Ishikawa (cell line): ENCODE results near the gene RUNX1.

Source experiments
- CEBPB ChIP-seq: IDR thresholded peaks from 2 replicates; pipeline ENCODE4 v1.6.1; 2012
- CREB1 ChIP-seq: IDR thresholded peaks from 2 replicates; pipeline ENCODE4 v1.6.1; 2012; ENCODE audit warnings: low read depth
- EGR1 ChIP-seq: IDR thresholded peaks from 2 replicates; pipeline ENCODE4 v1.6.1; 2012
- EP300 ChIP-seq: IDR thresholded peaks from 2 replicates; pipeline ENCODE4 v1.6.1; 2012; ENCODE audit warnings: borderline replicate concordance
- FOXM1 ChIP-seq: IDR thresholded peaks from 2 replicates; pipeline ENCODE4 v1.6.1; 2012; ENCODE audit warnings: low read depth, borderline replicate concordance
- MAX ChIP-seq: IDR thresholded peaks from 2 replicates; pipeline ENCODE4 v1.6.1; 2012
- NFIC ChIP-seq: IDR thresholded peaks from 2 replicates; pipeline ENCODE4 v1.6.1; 2012
- RAD21 ChIP-seq: IDR thresholded peaks from 2 replicates; pipeline ENCODE4 v1.6.1; 2012; ENCODE audit warnings: low read depth
- TAF1 ChIP-seq: IDR thresholded peaks from 2 replicates; pipeline ENCODE4 v1.6.1; 2012; ENCODE audit warnings: low read depth, mild to moderate bottlenecking
- TCF12 ChIP-seq: IDR thresholded peaks from 2 replicates; pipeline ENCODE4 v1.6.1; 2012; ENCODE audit warnings: low read depth
- TEAD4 ChIP-seq: IDR thresholded peaks from 2 replicates; pipeline ENCODE4 v1.6.1; 2012
- USF1 ChIP-seq: IDR thresholded peaks from 2 replicates; pipeline ENCODE4 v1.6.1; 2012
- YY1 ChIP-seq: IDR thresholded peaks from 2 replicates; pipeline ENCODE4 v1.6.1; 2012; ENCODE audit warnings: low read depth
- ZBTB7A ChIP-seq: IDR thresholded peaks from 2 replicates; pipeline ENCODE4 v1.6.1; 2012; ENCODE audit warnings: low read depth
- TF ChIP-seq, protein P1 (sequence below): IDR thresholded peaks from 2 replicates; pipeline ENCODE4 v1.6.1; 2012; ENCODE audit warnings: low read depth, mild to moderate bottlenecking

The RUNX1 gene

GRCh38 chr21:35046263-35046624, 2.9 kb downstream of the RUNX1 start:
- TF ChIP-seq CEBPB (no peak), TEAD4 (no peak), NFIC (no peak), CREB1 (no peak), USF1 (no peak), TCF12 (no peak), EGR1 (no peak), MAX (no peak), TAF1 (no peak), EP300 (no peak), YY1 (no peak), ZBTB7A (no peak), FOXM1 (no peak), RAD21 (no peak)
- TF ChIP-seq, protein P1, sequence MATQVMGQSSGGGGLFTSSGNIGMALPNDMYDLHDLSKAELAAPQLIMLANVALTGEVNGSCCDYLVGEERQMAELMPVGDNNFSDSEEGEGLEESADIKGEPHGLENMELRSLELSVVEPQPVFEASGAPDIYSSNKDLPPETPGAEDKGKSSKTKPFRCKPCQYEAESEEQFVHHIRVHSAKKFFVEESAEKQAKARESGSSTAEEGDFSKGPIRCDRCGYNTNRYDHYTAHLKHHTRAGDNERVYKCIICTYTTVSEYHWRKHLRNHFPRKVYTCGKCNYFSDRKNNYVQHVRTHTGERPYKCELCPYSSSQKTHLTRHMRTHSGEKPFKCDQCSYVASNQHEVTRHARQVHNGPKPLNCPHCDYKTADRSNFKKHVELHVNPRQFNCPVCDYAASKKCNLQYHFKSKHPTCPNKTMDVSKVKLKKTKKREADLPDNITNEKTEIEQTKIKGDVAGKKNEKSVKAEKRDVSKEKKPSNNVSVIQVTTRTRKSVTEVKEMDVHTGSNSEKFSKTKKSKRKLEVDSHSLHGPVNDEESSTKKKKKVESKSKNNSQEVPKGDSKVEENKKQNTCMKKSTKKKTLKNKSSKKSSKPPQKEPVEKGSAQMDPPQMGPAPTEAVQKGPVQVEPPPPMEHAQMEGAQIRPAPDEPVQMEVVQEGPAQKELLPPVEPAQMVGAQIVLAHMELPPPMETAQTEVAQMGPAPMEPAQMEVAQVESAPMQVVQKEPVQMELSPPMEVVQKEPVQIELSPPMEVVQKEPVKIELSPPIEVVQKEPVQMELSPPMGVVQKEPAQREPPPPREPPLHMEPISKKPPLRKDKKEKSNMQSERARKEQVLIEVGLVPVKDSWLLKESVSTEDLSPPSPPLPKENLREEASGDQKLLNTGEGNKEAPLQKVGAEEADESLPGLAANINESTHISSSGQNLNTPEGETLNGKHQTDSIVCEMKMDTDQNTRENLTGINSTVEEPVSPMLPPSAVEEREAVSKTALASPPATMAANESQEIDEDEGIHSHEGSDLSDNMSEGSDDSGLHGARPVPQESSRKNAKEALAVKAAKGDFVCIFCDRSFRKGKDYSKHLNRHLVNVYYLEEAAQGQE: no peak

- TF ChIP-seq YY1 (no peak), NFIC (no peak), TAF1 (no peak), ZBTB7A (no peak), CEBPB (no peak), FOXM1 (no peak), MAX (no peak), CREB1 (no peak), USF1 (no peak), EGR1 (no peak), TEAD4 (no peak), RAD21 (no peak), TCF12 (no peak), EP300 (no peak)
- TF ChIP-seq, protein P1: no peak
Measured at GRCh38 chr21:35045542-35046262, 3.4 kb downstream of the RUNX1 start.

GRCh38 chr21:35044770-35045541, 4.1 kb downstream of the RUNX1 start:
- TF ChIP-seq EGR1 (no peak), CREB1 (no peak)

DNA sequence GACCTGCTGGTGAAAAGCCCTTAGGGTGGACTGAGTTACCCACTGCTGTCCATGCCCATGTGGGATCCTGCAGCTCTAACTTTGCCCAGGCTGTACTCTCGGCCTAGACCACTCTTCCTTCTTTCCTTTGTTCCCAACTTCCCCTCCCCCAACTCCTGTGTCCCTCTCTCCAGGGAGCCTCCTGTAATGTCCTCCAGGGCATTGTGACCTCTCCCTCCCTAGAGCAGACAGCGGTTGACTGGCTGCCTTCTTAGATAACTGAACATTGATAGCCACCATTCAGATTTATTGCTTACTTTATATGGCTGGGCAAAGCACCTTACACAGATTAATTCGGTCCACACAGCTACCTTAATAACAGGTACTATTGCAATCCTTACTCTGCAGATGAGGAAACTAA, 5.0 kb downstream of the RUNX1 start:
- no peak for TF ChIP-seq FOXM1
- TF ChIP-seq CREB1: no peak
- TF ChIP-seq RAD21: no peak
- TF ChIP-seq TAF1: no peak
- no peak for TF ChIP-seq TCF12

- TF ChIP-seq, protein P1: no peak
- TF ChIP-seq TCF12: no peak
- TF ChIP-seq FOXM1: no peak
- TF ChIP-seq ZBTB7A: no peak
- no peak for TF ChIP-seq TEAD4
- no peak for TF ChIP-seq RAD21
- TF ChIP-seq MAX: no peak
Measured at GRCh38 chr21:35043549-35043948, 5.6 kb downstream of the RUNX1 start.
